Keratinocyte (primary cell): ENCODE results near the gene C3orf38. TPM values are rescaled to one million over a fixed set of nuclear protein-coding genes. Genes with fewer than 3 reads are reported as not detected.

ENCODE experiments used
- DNase-seq: peaks from one replicate; pipeline ENCODE4 v3.0.0-alpha.2; 2011; ENCODE audit warnings: low read depth, missing footprints, low spot score
- FAIRE-seq: peaks from 2 replicates; lab custom pipeline; 2011; peaks lifted over from hg19 to GRCh38; lab: Jason Lieb, UNC
- H2AFZ ChIP-seq: 2 replicates; pipeline ENCODE4 v1.6.0; 2012; ENCODE audit warnings: low read length, control low read depth, inconsistent platforms; ENCODE audit not compliant: control insufficient read depth
- H3K27ac ChIP-seq: 2 replicates; pipeline ENCODE4 v1.5.1; 2011; ENCODE audit warnings: low read length; ENCODE audit not compliant: control insufficient read depth, insufficient read depth
- H3K27me3 ChIP-seq: 3 replicates; pipeline ENCODE4 v1.6.0; 2011; ENCODE audit warnings: low read length; ENCODE audit not compliant: control insufficient read depth, insufficient read depth; ENCODE audit errors: extremely low read depth
- H3K36me3 ChIP-seq, 2 experiments: 2 replicates in 1 of 2; 3 replicates in 1 of 2; pipeline ENCODE4 v1.5.1; 2011; ENCODE audit warnings: low read length in 2 of 2, mild to moderate bottlenecking in 1 of 2; ENCODE audit not compliant: control insufficient read depth in 2 of 2, insufficient read depth in 2 of 2; ENCODE audit errors: extremely low read depth in 1 of 2
- H3K4me1 ChIP-seq: 3 replicates; pipeline ENCODE4 v1.5.1; 2011; ENCODE audit warnings: low read length; ENCODE audit not compliant: control insufficient read depth, insufficient read depth; ENCODE audit errors: extremely low read depth
- H3K4me2 ChIP-seq: 3 replicates; pipeline ENCODE4 v1.6.0; 2011; ENCODE audit warnings: low read depth, low read length; ENCODE audit not compliant: control insufficient read depth, insufficient read depth; ENCODE audit errors: extremely low read depth
- H3K4me3 ChIP-seq, 3 experiments: fragments of 200-600 bp in 1 of 3; sonication (generic) in 1 of 3; 2 replicates in 2 of 3; 3 replicates in 1 of 3; pipeline ENCODE4 v1.5.1; 2011 to 2016; ENCODE audit warnings: low read length in 3 of 3, mild to moderate bottlenecking in 3 of 3, control low read depth in 2 of 3, inconsistent platforms in 1 of 3, low read depth in 1 of 3, mixed read lengths in 1 of 3, mixed run types in 1 of 3, moderate library complexity in 1 of 3; ENCODE audit not compliant: control insufficient read depth in 2 of 3, insufficient read depth in 2 of 3; ENCODE audit errors: extremely low read depth in 1 of 3
- H3K79me2 ChIP-seq: 2 replicates; pipeline ENCODE4 v1.6.0; 2012; ENCODE audit warnings: low read length; ENCODE audit not compliant: control insufficient read depth, insufficient read depth
- H3K9ac ChIP-seq: 3 replicates; pipeline ENCODE4 v1.6.0; 2011; ENCODE audit warnings: low read length; ENCODE audit not compliant: control insufficient read depth, insufficient read depth; ENCODE audit errors: extremely low read depth
- H3K9me1 ChIP-seq: 3 replicates; pipeline ENCODE4 v1.6.0; 2011; ENCODE audit warnings: low read length; ENCODE audit not compliant: control insufficient read depth, insufficient read depth; ENCODE audit errors: extremely low read depth
- H3K9me3 ChIP-seq: 2 replicates; pipeline ENCODE4 v1.5.1; 2012; ENCODE audit warnings: low read depth, low read length; ENCODE audit not compliant: control insufficient read depth
- H4K20me1 ChIP-seq: 3 replicates; pipeline ENCODE4 v1.6.0; 2011; ENCODE audit warnings: low read length; ENCODE audit not compliant: control insufficient read depth, insufficient read depth; ENCODE audit errors: extremely low read depth
- CTCF ChIP-seq, 3 experiments: IDR thresholded peaks in 1 of 3; conservative IDR thresholded peaks in 1 of 3; optimal IDR thresholded peaks in 1 of 3; 2 replicates in 2 of 3; 3 replicates in 1 of 3; pipeline versions ENCODE3 to v1.5.1; 2011; ENCODE audit warnings: low read length in 3 of 3, mild to moderate bottlenecking in 3 of 3, moderate library complexity in 2 of 3, control low read depth in 1 of 3, inconsistent platforms in 1 of 3; ENCODE audit not compliant: insufficient read depth in 2 of 3; ENCODE audit errors: extremely low read depth in 1 of 3
- EZH2 ChIP-seq: IDR thresholded peaks from one replicate; pipeline ENCODE4 v1.6.1; 2012; ENCODE audit warnings: inconsistent platforms, mild to moderate bottlenecking, low read length, moderate library complexity
- dilution Hi-C: fragments of 300-500 bp; cut with MboI; formaldehyde crosslinking; loops from one replicate; pipeline ENCODE4 v1.7.0; 2020; ENCODE audit warnings: low sequenced_read_pairs; ENCODE audit not compliant: extremely low pct_ligation_motif_present
- polyA plus RNA-seq, 5 experiments: library from polyadenylated mRNA; depleted of rRNA in 3 of 5; stranded (reverse) in 3 of 5; stranded (forward) in 1 of 5; unstranded in 1 of 5; fragments of >200 nt; gene quantifications; 1 replicate in 1 of 5; 2 replicates in 3 of 5; 3 replicates in 1 of 5; pipeline versions ENCODE4 v1.2.1 to v1.2.3, GENCODE V29; 2011 to 2012; ENCODE audit warnings: missing spikeins in 2 of 5, low read depth in 1 of 5, low replicate concordance in 1 of 5

Gene C3orf38
- polyA plus RNA-seq, 1 donor (not counting 4 experiments of a cell fraction or from before 2014, with no cell fraction given): 20.3 TPM

GRCh38 chr3:88191872-88192409, 42.2 kb downstream of the C3orf38 start:
- Histone ChIP-seq H4K20me1 (no peaks in the 10 kb centered on the region), H3K4me3 (no peak overlapping the region), H3K9me1 (no peaks in the 10 kb centered on the region), H3K9ac (no peak overlapping the region), H3K27me3 (no peaks in the 10 kb centered on the region), H3K27ac (no peak overlapping the region), H3K4me2 (no peak overlapping the region), H3K79me2 (no peaks in the 10 kb centered on the region), H3K36me3 (no peaks in the 10 kb centered on the region), H3K4me1 (no peaks in the 10 kb centered on the region), H2AFZ (no peak overlapping the region), H3K9me3 (no peaks in the 10 kb centered on the region)
- dilution Hi-C loops: no loop called here
- TF ChIP-seq EZH2 (no peak), CTCF (optimal IDR thresholded peaks at IDR 0.05 in 1 of 3, IDR thresholded peaks at IDR 0.05 in 1 of 3, conservative IDR thresholded peaks at IDR 0.05 in 1 of 3; ENCODE audit: extremely low read depth in 1 of 3, insufficient read depth in 2 of 3, low read length in 3 of 3) (no peak)
- DNase-seq: no peak
- FAIRE-seq: no peak

- Histone ChIP-seq H3K4me1 (no peaks in the 10 kb centered on the region), H3K79me2 (no peaks in the 10 kb centered on the region), H3K9me1 (no peaks in the 10 kb centered on the region), H3K4me2 (no peak overlapping the region), H2AFZ (no peak overlapping the region), H3K27me3 (no peaks in the 10 kb centered on the region), H3K27ac (no peak overlapping the region), H4K20me1 (no peaks in the 10 kb centered on the region), H3K4me3 (no peak overlapping the region), H3K9me3 (no peaks in the 10 kb centered on the region), H3K36me3 (no peaks in the 10 kb centered on the region), H3K9ac (no peak overlapping the region)
- no peak for DNase-seq
- dilution Hi-C loops: no loop called here
- TF ChIP-seq EZH2 (no peak), CTCF (optimal IDR thresholded peaks at IDR 0.05 in 1 of 3, IDR thresholded peaks at IDR 0.05 in 1 of 3, conservative IDR thresholded peaks at IDR 0.05 in 1 of 3; ENCODE audit: extremely low read depth in 1 of 3, insufficient read depth in 2 of 3, low read length in 3 of 3) (no peak)
- FAIRE-seq: no peak
Observed at GRCh38 chr3:88192631-88193030, 42.9 kb downstream of the C3orf38 start.
